Mesenchymal stem cell (in vitro differentiated cells and primary cell): ENCODE data around the gene ANKS1B.
"Not testable (repeated sequence)": the region's sequence is repeated elsewhere in the genome, so short reads cannot be mapped to it uniquely, and the experiment has no call there.

Experiments
- DNase-seq: peaks from one replicate; pipeline ENCODE4 v3.0.0-alpha.2; 2013
- H2AFZ ChIP-seq: one replicate; pipeline ENCODE4 v1.6.1; 2013; ENCODE audit warnings: low read depth, mild to moderate bottlenecking, control low read depth, inconsistent platforms, low read length, moderate library complexity
- H2AK5ac ChIP-seq: 2 replicates; pipeline ENCODE4 v1.6.1; 2013; ENCODE audit warnings: low read length, moderate library complexity, mild to moderate bottlenecking, inconsistent platforms; ENCODE audit not compliant: severe bottlenecking
- H2BK120ac ChIP-seq: one replicate; pipeline ENCODE4 v1.6.1; 2013; ENCODE audit warnings: low read depth, mild to moderate bottlenecking, inconsistent platforms, low read length, moderate library complexity
- H2BK12ac ChIP-seq, 2 experiments: one replicate each; pipeline ENCODE4 v1.6.1; 2013; ENCODE audit warnings: inconsistent platforms in 2 of 2, low read length in 2 of 2, mild to moderate bottlenecking in 2 of 2, moderate library complexity in 2 of 2, control low read depth in 1 of 2
- H2BK15ac ChIP-seq: one replicate; pipeline ENCODE4 v1.6.1; 2013; ENCODE audit warnings: mild to moderate bottlenecking, low read depth, inconsistent platforms; ENCODE audit not compliant: poor library complexity, severe bottlenecking
- H2BK5ac ChIP-seq: 2 replicates; pipeline ENCODE4 v1.6.1; 2013; ENCODE audit warnings: low read depth, mild to moderate bottlenecking, low read length, control low read depth, inconsistent platforms; ENCODE audit not compliant: poor library complexity, severe bottlenecking
- H3K14ac ChIP-seq, 2 experiments: one replicate each; pipeline ENCODE4 v1.6.1; 2013; ENCODE audit warnings: inconsistent platforms in 2 of 2, low read length in 2 of 2, control low read depth in 1 of 2, mild to moderate bottlenecking in 1 of 2, moderate library complexity in 1 of 2
- H3K18ac ChIP-seq, 2 experiments: one replicate each; pipeline ENCODE4 v1.6.1; 2013; ENCODE audit warnings: inconsistent platforms in 2 of 2, low read length in 2 of 2, control low read depth in 1 of 2, low read depth in 1 of 2, mild to moderate bottlenecking in 1 of 2
- H3K23ac ChIP-seq, 2 experiments: one replicate each; pipeline ENCODE4 v1.6.1; 2013; ENCODE audit warnings: inconsistent platforms in 2 of 2, low read length in 2 of 2, mild to moderate bottlenecking in 2 of 2, moderate library complexity in 2 of 2, control low read depth in 1 of 2
- H3K27ac ChIP-seq: 2 replicates; pipeline ENCODE4 v1.5.1; 2013; ENCODE audit warnings: mild to moderate bottlenecking, moderate library complexity, low read length, control low read depth, inconsistent platforms; ENCODE audit not compliant: poor library complexity, severe bottlenecking
- H3K27me3 ChIP-seq, 2 experiments: 2 replicates each; pipeline versions ENCODE4 v1.6.1 to v1.7.0; 2013; ENCODE audit warnings: low read length in 2 of 2, mild to moderate bottlenecking in 2 of 2, moderate library complexity in 2 of 2, control low read depth in 1 of 2, inconsistent platforms in 1 of 2; ENCODE audit not compliant: control insufficient read depth in 1 of 2, insufficient read depth in 1 of 2
- H3K36me3 ChIP-seq, 2 experiments: 2 replicates each; pipeline versions ENCODE4 v1.6.1 to v1.7.0; 2013; ENCODE audit warnings: low read length in 2 of 2, control low read depth in 1 of 2, inconsistent platforms in 1 of 2, low read depth in 1 of 2, mild to moderate bottlenecking in 1 of 2; ENCODE audit not compliant: insufficient read depth in 2 of 2, control insufficient read depth in 1 of 2
- H3K4ac ChIP-seq, 2 experiments: one replicate each; pipeline ENCODE4 v1.6.1; 2013; ENCODE audit warnings: inconsistent platforms in 2 of 2, low read length in 2 of 2, mild to moderate bottlenecking in 2 of 2, moderate library complexity in 2 of 2, control low read depth in 1 of 2, low read depth in 1 of 2
- H3K4me1 ChIP-seq: 2 replicates; pipeline ENCODE4 v1.6.1; 2013; ENCODE audit warnings: low read depth, low read length, control low read depth; ENCODE audit not compliant: control insufficient read depth, insufficient read depth
- H3K4me2 ChIP-seq: 2 replicates; pipeline ENCODE4 v1.6.1; 2013; ENCODE audit warnings: low read length, mild to moderate bottlenecking, inconsistent platforms; ENCODE audit not compliant: poor library complexity, severe bottlenecking
- H3K4me3 ChIP-seq, 2 experiments: 2 replicates each; pipeline versions ENCODE4 v1.5.1 to v1.7.0; 2013; ENCODE audit warnings: low read length in 2 of 2, mild to moderate bottlenecking in 2 of 2, control low read depth in 1 of 2, low read depth in 1 of 2; ENCODE audit not compliant: insufficient read depth in 1 of 2
- H3K79me1 ChIP-seq: replicated peaks from 2 replicates; pipeline ENCODE4 v1.6.1; 2013; ENCODE audit warnings: mild to moderate bottlenecking, control low read depth, low read length, inconsistent platforms; ENCODE audit not compliant: poor library complexity, severe bottlenecking
- H3K9ac ChIP-seq: 2 replicates; pipeline ENCODE4 v1.7.0; 2013; ENCODE audit warnings: mild to moderate bottlenecking, low read length, moderate library complexity
- H3K9me3 ChIP-seq: 2 replicates; pipeline ENCODE4 v1.7.0; 2013; ENCODE audit warnings: mild to moderate bottlenecking, low read length; ENCODE audit not compliant: control insufficient read depth
- H4K8ac ChIP-seq: one replicate; pipeline ENCODE4 v1.6.1; 2013; ENCODE audit warnings: inconsistent platforms, mild to moderate bottlenecking, low read length, moderate library complexity
- H4K91ac ChIP-seq: one replicate; pipeline ENCODE4 v1.6.1; 2013; ENCODE audit warnings: mild to moderate bottlenecking, low read length, inconsistent platforms
- WGBS: methylation state at CpG from one replicate; pipeline ENCODE4 v1.1.7; 2013; ENCODE audit warnings: mixed read lengths; 5-methylcytosine and 5-hydroxymethylcytosine counted together

ANKS1B gene

DNA sequence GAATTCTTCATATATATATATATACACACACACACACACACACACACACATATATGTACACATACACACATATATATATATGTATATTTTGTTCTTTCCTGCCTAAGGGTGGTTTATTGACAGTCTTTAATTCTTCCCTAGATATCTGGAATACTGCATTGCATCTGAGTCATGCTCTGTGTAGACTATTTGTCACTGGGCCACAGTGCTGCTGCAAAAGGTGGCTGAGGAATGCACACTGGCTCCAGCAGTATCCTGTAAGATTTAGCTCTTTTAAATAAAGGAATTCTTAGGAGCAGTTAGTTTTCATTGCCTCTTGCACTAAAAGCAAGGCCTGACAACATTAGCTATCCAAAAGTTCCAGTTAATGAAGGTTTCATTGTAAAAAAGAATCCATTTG is 1138.8 kb downstream of the ANKS1B start:
- Histone ChIP-seq H3K4me2 (no peak overlapping the region), H3K23ac (no peak overlapping the region), H4K91ac (no peak overlapping the region), H3K27me3 (no peaks in the 10 kb centered on the region), H3K18ac (no peak overlapping the region), H2BK5ac (no peak overlapping the region), H3K27ac (no peak overlapping the region), H2BK12ac (no peak overlapping the region), H3K9ac (no peak overlapping the region), H3K79me1 (no peaks in the 10 kb centered on the region), H3K36me3 (no peaks in the 10 kb centered on the region), H2AFZ (no peak overlapping the region), H2BK120ac (no peak overlapping the region), H3K4me3 (no peak overlapping the region), H3K4me1 (no peaks in the 10 kb centered on the region), H3K14ac (no peak overlapping the region), H3K9me3 (no peaks in the 10 kb centered on the region), H3K4ac (no peak overlapping the region), H4K8ac (no peak overlapping the region), H2AK5ac (no peak overlapping the region), H2BK15ac (no peak overlapping the region)
- no peak for DNase-seq

DNA sequence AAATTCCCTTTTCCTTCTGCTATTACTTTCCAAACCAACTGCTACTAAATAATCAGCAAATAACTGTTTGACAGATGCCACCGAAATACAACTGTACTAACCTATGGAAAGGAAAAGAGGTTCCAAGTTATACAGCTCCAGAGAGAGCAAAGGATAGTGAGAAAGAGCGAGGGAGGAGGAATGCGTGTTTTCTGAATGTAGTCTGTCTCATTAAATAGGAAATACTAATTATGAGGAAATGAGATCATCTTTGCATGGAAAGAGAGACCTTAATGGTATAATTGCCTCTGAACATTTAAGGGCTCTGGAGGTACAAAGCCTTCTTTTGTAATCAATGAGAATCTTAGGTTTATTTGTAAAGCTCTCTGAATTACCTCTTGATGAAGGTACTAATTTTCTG is 1144.4 kb downstream of the ANKS1B start:
- Histone ChIP-seq H3K4me2 (no peak overlapping the region), H3K4ac (no peak overlapping the region), H3K14ac (no peak overlapping the region), H2AFZ (no peak overlapping the region), H4K91ac (no peak overlapping the region), H3K36me3 (no peaks in the 10 kb centered on the region), H3K79me1 (no peaks in the 10 kb centered on the region), H2BK5ac (no peak overlapping the region), H3K18ac (no peak overlapping the region), H3K9me3 (no peaks in the 10 kb centered on the region), H2BK15ac (no peak overlapping the region), H3K4me1 (no peaks in the 10 kb centered on the region), H3K23ac (no peak overlapping the region), H3K27me3 (no peaks in the 10 kb centered on the region), H2BK12ac (no peak overlapping the region), H4K8ac (no peak overlapping the region), H2BK120ac (no peak overlapping the region), H3K9ac (no peak overlapping the region), H2AK5ac (no peak overlapping the region), H3K4me3 (no peak overlapping the region), H3K27ac (no peak overlapping the region)
- WGBS = 84% methylated on average over 3 of the region's 3 CpGs
- no peak for DNase-seq

DNA sequence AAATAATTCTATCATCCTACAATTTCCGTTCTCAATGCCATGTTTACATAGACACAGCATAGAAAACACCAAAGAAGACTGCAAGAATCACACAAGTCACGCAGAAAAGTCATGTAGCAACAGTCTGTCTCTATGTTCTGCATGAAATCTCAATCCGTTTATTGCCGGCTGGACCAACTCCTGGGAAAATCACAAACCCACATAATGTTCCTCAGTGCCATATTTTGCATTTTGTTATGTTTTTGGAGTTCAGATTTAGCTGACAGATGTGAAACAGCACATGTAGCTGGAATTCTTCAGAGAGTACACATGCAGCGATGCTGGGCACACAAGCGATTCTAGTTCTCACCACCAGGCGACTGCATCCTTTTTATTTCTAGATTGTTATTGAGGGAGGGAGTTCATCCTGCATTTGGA is 1146.5 kb downstream of the ANKS1B start:
- Histone ChIP-seq H3K23ac (no peak overlapping the region), H3K4me3 (no peak overlapping the region), H4K8ac (no peak overlapping the region), H3K36me3 (no peaks in the 10 kb centered on the region), H3K4me2 (no peak overlapping the region), H3K14ac (no peak overlapping the region), H2BK12ac (no peak overlapping the region), H3K79me1 (no peaks in the 10 kb centered on the region), H3K18ac (no peak overlapping the region), H3K4me1 (no peaks in the 10 kb centered on the region), H2AFZ (no peak overlapping the region), H3K9me3 (no peaks in the 10 kb centered on the region), H2BK15ac (no peak overlapping the region), H3K27me3 (peaks cover 0 to 5% of the 10 kb centered on the region in 2 experiments), H2BK5ac (peak overlapping the region; percentile 46), H3K27ac (peak overlapping the region; percentile 70), H3K9ac (no peak overlapping the region), H2AK5ac (no peak overlapping the region), H2BK120ac (no peak overlapping the region), H4K91ac (no peak overlapping the region), H3K4ac (no peak overlapping the region)
- DNase-seq = no peak
- 70% methylated on average over 4 of the region's 7 CpGs for WGBS

GRCh38 chr12:98837134-98837752 is 1147.5 kb downstream of the ANKS1B start:
- not testable (repeated sequence) for H3K79me1 ChIP-seq

More at GRCh38 chr12:98837134-98837752, 1147.5 kb downstream of the ANKS1B start:
- H2BK120ac ChIP-seq, H3K27me3 ChIP-seq, H2BK15ac ChIP-seq, DNase-seq, H3K4me3 ChIP-seq, H3K4me2 ChIP-seq, H3K9me3 ChIP-seq, H3K9ac ChIP-seq, H3K36me3 ChIP-seq, H3K4me1 ChIP-seq, H2AK5ac ChIP-seq, H4K91ac ChIP-seq, H4K8ac ChIP-seq, H2BK12ac ChIP-seq, H3K23ac ChIP-seq, H3K14ac ChIP-seq, H2BK5ac ChIP-seq, H3K18ac ChIP-seq, H3K4ac ChIP-seq, H2AFZ ChIP-seq: not testable (repeated sequence)
- H3K27ac ChIP-seq = peak overlapping the region; percentile 54
- WGBS = 93% methylated on average over 9 of the region's 12 CpGs
